Body of pancreas (tissue), 4 donors: ENCODE measurements around the gene SP100.

Experiments used
- POLR2A ChIP-seq, 3 donors: fragments of 450-650 bp; IDR thresholded peaks; one replicate each; pipeline ENCODE4 v1.6.1; 2016; ENCODE audit warnings: antibody characterized with exemption in 3 of 3, mild to moderate bottlenecking in 2 of 3
- TF ChIP-seq, protein P1 (sequence below), 7 experiments: fragments of 450-650 bp in 4 of 7; fragments of 200-600 bp in 3 of 7; sonication (generic) in 3 of 7; IDR thresholded peaks; one replicate each; pipeline ENCODE4 v1.5.1; 2016 to 2019; ENCODE audit warnings: antibody characterized with exemption in 7 of 7

DNA sequence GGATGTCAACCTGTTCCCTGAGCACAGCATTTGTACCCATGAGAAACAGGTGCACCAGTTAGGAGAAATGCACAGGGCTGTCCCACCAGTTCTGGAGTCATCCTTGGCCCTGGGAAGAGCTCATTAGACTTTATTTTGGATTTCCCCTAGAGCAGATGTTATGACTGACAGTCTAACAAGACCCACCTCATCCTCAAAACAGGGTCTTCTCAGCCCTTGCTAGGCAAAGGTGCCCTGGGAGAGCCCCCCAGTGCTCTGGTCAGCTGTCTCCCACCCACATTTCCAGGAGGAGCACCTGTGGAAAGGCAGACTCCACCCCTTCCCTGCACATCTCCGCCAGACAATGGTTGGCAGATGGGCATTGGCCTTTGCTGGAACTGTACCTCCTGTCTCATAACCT, 5.7 kb upstream of the SP100 start:
- TF ChIP-seq POLR2A (IDR thresholded peaks at IDR 0.05): no peak
- TF ChIP-seq, protein P1, sequence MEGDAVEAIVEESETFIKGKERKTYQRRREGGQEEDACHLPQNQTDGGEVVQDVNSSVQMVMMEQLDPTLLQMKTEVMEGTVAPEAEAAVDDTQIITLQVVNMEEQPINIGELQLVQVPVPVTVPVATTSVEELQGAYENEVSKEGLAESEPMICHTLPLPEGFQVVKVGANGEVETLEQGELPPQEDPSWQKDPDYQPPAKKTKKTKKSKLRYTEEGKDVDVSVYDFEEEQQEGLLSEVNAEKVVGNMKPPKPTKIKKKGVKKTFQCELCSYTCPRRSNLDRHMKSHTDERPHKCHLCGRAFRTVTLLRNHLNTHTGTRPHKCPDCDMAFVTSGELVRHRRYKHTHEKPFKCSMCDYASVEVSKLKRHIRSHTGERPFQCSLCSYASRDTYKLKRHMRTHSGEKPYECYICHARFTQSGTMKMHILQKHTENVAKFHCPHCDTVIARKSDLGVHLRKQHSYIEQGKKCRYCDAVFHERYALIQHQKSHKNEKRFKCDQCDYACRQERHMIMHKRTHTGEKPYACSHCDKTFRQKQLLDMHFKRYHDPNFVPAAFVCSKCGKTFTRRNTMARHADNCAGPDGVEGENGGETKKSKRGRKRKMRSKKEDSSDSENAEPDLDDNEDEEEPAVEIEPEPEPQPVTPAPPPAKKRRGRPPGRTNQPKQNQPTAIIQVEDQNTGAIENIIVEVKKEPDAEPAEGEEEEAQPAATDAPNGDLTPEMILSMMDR (IDR thresholded peaks at IDR 0.05): no peak
